Panc1 (cell line): Measurements from ENCODE around the gene ETFA.

ENCODE experiments used
- POLR2AphosphoS5 ChIP-seq: IDR thresholded peaks from 2 replicates; pipeline ENCODE4 v1.6.1; 2012; ENCODE audit warnings: mild to moderate bottlenecking, low read depth, low read length, moderate library complexity
- SIN3A ChIP-seq: IDR thresholded peaks from 2 replicates; pipeline ENCODE4 v1.6.1; 2012; ENCODE audit warnings: low read depth, mild to moderate bottlenecking, low read length, moderate library complexity, borderline replicate concordance; ENCODE audit not compliant: insufficient read depth
- TCF7L2 ChIP-seq: IDR thresholded peaks from 2 replicates; pipeline ENCODE4 v1.6.1; 2011; ENCODE audit warnings: mild to moderate bottlenecking, low read depth, low read length, inconsistent platforms
- TF ChIP-seq, protein P1 (sequence below): fragments of 450-650 bp; IDR thresholded peaks from 2 replicates; pipeline ENCODE4 v1.5.1; 2017; ENCODE audit warnings: mild to moderate bottlenecking
- TF ChIP-seq, protein P2 (sequence below), 2 experiments: IDR thresholded peaks; 2 replicates each; pipeline ENCODE4 v1.6.1; 2011 to 2012; ENCODE audit warnings: low read depth in 2 of 2, control low read depth in 1 of 2, low read length in 1 of 2, mild to moderate bottlenecking in 1 of 2, moderate library complexity in 1 of 2; ENCODE audit not compliant: insufficient read depth in 1 of 2

DNA sequence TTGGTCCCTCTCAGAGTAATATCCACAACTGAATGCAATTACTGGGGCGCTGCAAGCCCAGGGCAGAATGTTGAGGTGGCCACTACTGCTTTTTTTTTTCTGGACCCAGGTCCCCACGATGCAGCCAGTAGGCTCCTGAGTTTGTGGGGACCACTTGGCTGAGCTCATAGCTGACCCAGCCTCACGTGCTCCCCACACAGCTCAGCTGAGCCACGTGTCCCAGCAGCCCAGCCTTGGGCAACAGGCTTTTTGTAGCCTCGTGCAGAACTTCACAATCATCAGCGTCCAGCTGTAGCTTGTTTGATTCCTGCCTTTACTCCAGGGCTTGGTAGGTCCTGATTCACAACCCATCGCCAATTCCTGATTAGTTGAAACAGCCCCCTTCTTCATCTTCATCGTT, 117.3 kb downstream of the ETFA start:
- TF ChIP-seq, protein P1, sequence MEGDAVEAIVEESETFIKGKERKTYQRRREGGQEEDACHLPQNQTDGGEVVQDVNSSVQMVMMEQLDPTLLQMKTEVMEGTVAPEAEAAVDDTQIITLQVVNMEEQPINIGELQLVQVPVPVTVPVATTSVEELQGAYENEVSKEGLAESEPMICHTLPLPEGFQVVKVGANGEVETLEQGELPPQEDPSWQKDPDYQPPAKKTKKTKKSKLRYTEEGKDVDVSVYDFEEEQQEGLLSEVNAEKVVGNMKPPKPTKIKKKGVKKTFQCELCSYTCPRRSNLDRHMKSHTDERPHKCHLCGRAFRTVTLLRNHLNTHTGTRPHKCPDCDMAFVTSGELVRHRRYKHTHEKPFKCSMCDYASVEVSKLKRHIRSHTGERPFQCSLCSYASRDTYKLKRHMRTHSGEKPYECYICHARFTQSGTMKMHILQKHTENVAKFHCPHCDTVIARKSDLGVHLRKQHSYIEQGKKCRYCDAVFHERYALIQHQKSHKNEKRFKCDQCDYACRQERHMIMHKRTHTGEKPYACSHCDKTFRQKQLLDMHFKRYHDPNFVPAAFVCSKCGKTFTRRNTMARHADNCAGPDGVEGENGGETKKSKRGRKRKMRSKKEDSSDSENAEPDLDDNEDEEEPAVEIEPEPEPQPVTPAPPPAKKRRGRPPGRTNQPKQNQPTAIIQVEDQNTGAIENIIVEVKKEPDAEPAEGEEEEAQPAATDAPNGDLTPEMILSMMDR: no peak
- no peak for TF ChIP-seq TCF7L2
- no peak for TF ChIP-seq SIN3A
- no peak for TF ChIP-seq POLR2AphosphoS5
- TF ChIP-seq, protein P2, sequence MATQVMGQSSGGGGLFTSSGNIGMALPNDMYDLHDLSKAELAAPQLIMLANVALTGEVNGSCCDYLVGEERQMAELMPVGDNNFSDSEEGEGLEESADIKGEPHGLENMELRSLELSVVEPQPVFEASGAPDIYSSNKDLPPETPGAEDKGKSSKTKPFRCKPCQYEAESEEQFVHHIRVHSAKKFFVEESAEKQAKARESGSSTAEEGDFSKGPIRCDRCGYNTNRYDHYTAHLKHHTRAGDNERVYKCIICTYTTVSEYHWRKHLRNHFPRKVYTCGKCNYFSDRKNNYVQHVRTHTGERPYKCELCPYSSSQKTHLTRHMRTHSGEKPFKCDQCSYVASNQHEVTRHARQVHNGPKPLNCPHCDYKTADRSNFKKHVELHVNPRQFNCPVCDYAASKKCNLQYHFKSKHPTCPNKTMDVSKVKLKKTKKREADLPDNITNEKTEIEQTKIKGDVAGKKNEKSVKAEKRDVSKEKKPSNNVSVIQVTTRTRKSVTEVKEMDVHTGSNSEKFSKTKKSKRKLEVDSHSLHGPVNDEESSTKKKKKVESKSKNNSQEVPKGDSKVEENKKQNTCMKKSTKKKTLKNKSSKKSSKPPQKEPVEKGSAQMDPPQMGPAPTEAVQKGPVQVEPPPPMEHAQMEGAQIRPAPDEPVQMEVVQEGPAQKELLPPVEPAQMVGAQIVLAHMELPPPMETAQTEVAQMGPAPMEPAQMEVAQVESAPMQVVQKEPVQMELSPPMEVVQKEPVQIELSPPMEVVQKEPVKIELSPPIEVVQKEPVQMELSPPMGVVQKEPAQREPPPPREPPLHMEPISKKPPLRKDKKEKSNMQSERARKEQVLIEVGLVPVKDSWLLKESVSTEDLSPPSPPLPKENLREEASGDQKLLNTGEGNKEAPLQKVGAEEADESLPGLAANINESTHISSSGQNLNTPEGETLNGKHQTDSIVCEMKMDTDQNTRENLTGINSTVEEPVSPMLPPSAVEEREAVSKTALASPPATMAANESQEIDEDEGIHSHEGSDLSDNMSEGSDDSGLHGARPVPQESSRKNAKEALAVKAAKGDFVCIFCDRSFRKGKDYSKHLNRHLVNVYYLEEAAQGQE (IDR thresholded peaks at IDR 0.05; ENCODE audit: insufficient read depth in 1 of 2, low read depth in 2 of 2, low read length in 1 of 2): no peak
